GM12864 (cell line): ENCODE results near the gene GRB2.

ENCODE experiments used
- DNase-seq: peaks from one replicate; pipeline ENCODE4 v3.0.0-alpha.2; 2011; ENCODE audit warnings: low read depth
- H3K4me3 ChIP-seq: 2 replicates; pipeline ENCODE4 v1.5.1; 2011; ENCODE audit warnings: mild to moderate bottlenecking, low read depth, low read length, control low read depth
- CTCF ChIP-seq: IDR thresholded peaks from 2 replicates; pipeline ENCODE4 v1.5.1; 2011; ENCODE audit warnings: low read depth, mild to moderate bottlenecking, moderate library complexity, low read length, control low read depth, inconsistent platforms; ENCODE audit errors: missing control alignments

GRB2 gene

GRCh38 chr17:75428543-75429469, 23.3 kb upstream of the GRB2 start:
- H3K4me3 ChIP-seq, result no peak overlapping the region
- TF ChIP-seq CTCF, result no peak
- DNase-seq, result no peak

- no peak overlapping the region for H3K4me3 ChIP-seq
- no peak for TF ChIP-seq CTCF
- DNase-seq, result no peak
These were observed 13.1 kb upstream of the GRB2 start for GRCh38 chr17:75418531-75418930.

- TF ChIP-seq CTCF, result no peak
- no peak for DNase-seq
- no peak overlapping the region for H3K4me3 ChIP-seq
These were observed 11.6 kb upstream of the GRB2 start for GRCh38 chr17:75417054-75417580.

GRCh38 chr17:75416006-75416405, 10.5 kb upstream of the GRB2 start:
- TF ChIP-seq CTCF, result no peak
- DNase-seq, result no peak
- H3K4me3 ChIP-seq, result no peak overlapping the region

GRCh38 chr17:75414488-75414887, 9.0 kb upstream of the GRB2 start:
- no peak for TF ChIP-seq CTCF
- DNase-seq, result no peak
- H3K4me3 ChIP-seq, result no peak overlapping the region

GRCh38 chr17:75412455-75413317, 7.2 kb upstream of the GRB2 start:
- TF ChIP-seq CTCF, result peak; percentile 77
- DNase-seq, result no peak
- no peak overlapping the region; the same call in 1 of the 2 replicates for H3K4me3 ChIP-seq
